Upper lobe of right lung (tissue), 1 donor: Measurements from ENCODE around the gene SCGB1D2. TPM values are rescaled to one million over a fixed set of nuclear protein-coding genes. Genes with fewer than 3 reads are reported as not detected.

Experiments
- ATAC-seq: fragments of 200-7000 bp; cut with Tn5 transposase; one replicate; pipeline ENCODE4 v1.9.1; 2020; ENCODE audit warnings: mild to moderate bottlenecking, moderate library complexity
- DNase-seq: peaks from one replicate; pipeline ENCODE4 v3.0.0-alpha.2; 2020
- H3K27ac ChIP-seq: fragments of 200-600 bp; one replicate; pipeline ENCODE4 v1.8.0; 2022
- H3K27me3 ChIP-seq: fragments of 200-600 bp; one replicate; pipeline ENCODE4 v1.8.0; 2022; ENCODE audit warnings: mild to moderate bottlenecking
- H3K36me3 ChIP-seq: fragments of 200-600 bp; one replicate; pipeline ENCODE4 v1.8.0; 2022
- H3K4me1 ChIP-seq: fragments of 200-600 bp; one replicate; pipeline ENCODE4 v1.8.0; 2022
- H3K4me3 ChIP-seq: fragments of 200-600 bp; one replicate; pipeline ENCODE4 v1.8.0; 2022; ENCODE audit warnings: mild to moderate bottlenecking
- H3K9me3 ChIP-seq: fragments of 200-600 bp; one replicate; pipeline ENCODE4 v1.8.0; 2022
- CTCF ChIP-seq: fragments of 200-600 bp; IDR thresholded peaks from one replicate; pipeline ENCODE4 v1.8.0; 2022; ENCODE audit warnings: antibody characterized with exemption
- intact Hi-C: fragments of 100-400 bp; cut with DNase I; formaldehyde crosslinking; loops from one replicate; pipeline ENCODE4 v1.11.0; 2022
- total RNA-seq: library from RNA; stranded (reverse); fragmentation: NEBNext Ultra II Directional; extraction: Animal tissue kit (Norgen Biotek cat#: 25700); gene quantifications from one replicate; pipeline ENCODE4 v1.2.1, GENCODE V29; 2021
- donor health status: DM: no; HTN: yes; CAD: no; lungs with severe emphysema.

The SCGB1D2 gene
- total RNA-seq, 1 donor from 2014 or later = not detected

- H3K9me3 ChIP-seq = peaks cover 24% of the 10 kb centered on the region
- H3K4me1 ChIP-seq = no peaks in the 10 kb centered on the region
- no peak overlapping the region for H3K27ac ChIP-seq
- no peaks in the 10 kb centered on the region for H3K27me3 ChIP-seq
- intact Hi-C loops = no loop called here
- TF ChIP-seq CTCF = no peak
- no peaks in the 10 kb centered on the region for H3K36me3 ChIP-seq
- DNase-seq = no peak
- no peak for ATAC-seq
- no peak overlapping the region for H3K4me3 ChIP-seq
Observed at GRCh38 chr11:62223095-62223494, 18.9 kb upstream of the SCGB1D2 start.

GRCh38 chr11:62233730-62234129, 8.3 kb upstream of the SCGB1D2 start:
- intact Hi-C loops = no loop called here
- TF ChIP-seq CTCF = no peak
- H3K27ac ChIP-seq = no peak overlapping the region
- ATAC-seq (no peak), DNase-seq (no peak)
- H3K36me3 ChIP-seq = no peaks in the 10 kb centered on the region
- H3K4me1 ChIP-seq = no peaks in the 10 kb centered on the region
- no peak overlapping the region for H3K4me3 ChIP-seq
- peaks cover 8% of the 10 kb centered on the region for H3K27me3 ChIP-seq
- H3K9me3 ChIP-seq = no peaks in the 10 kb centered on the region

GRCh38 chr11:62236187-62236586, 5.9 kb upstream of the SCGB1D2 start:
- Histone ChIP-seq H3K4me3 (no peak overlapping the region), H3K4me1 (no peaks in the 10 kb centered on the region), H3K27ac (no peak overlapping the region), H3K27me3 (peaks cover 9% of the 10 kb centered on the region), H3K9me3 (no peaks in the 10 kb centered on the region), H3K36me3 (no peaks in the 10 kb centered on the region)
- TF ChIP-seq CTCF = no peak
- intact Hi-C loops = no loop called here
- ATAC-seq (no peak), DNase-seq (no peak)

- no peaks in the 10 kb centered on the region for H3K4me1 ChIP-seq
- no peak for TF ChIP-seq CTCF
- no peak overlapping the region for H3K4me3 ChIP-seq
- H3K9me3 ChIP-seq = no peaks in the 10 kb centered on the region
- no peak for DNase-seq
- intact Hi-C loops = no loop called here
- ATAC-seq = no peak
- H3K36me3 ChIP-seq = no peaks in the 10 kb centered on the region
- H3K27me3 ChIP-seq = peaks cover 9% of the 10 kb centered on the region
- no peak overlapping the region for H3K27ac ChIP-seq
Observed at GRCh38 chr11:62237499-62237898, 4.5 kb upstream of the SCGB1D2 start.

GRCh38 chr11:62238151-62238550, 3.9 kb upstream of the SCGB1D2 start:
- Histone ChIP-seq H3K27ac (no peak overlapping the region), H3K36me3 (no peaks in the 10 kb centered on the region), H3K4me1 (no peaks in the 10 kb centered on the region), H3K27me3 (peaks cover 10% of the 10 kb centered on the region), H3K4me3 (no peak overlapping the region), H3K9me3 (no peaks in the 10 kb centered on the region)
- intact Hi-C loops = no loop called here
- TF ChIP-seq CTCF = no peak
- no peak for ATAC-seq
- DNase-seq = no peak

- ATAC-seq (no peak), DNase-seq (no peak)
- no peak overlapping the region for H3K4me3 ChIP-seq
- peaks cover 13% of the 10 kb centered on the region for H3K27me3 ChIP-seq
- no peaks in the 10 kb centered on the region for H3K36me3 ChIP-seq
- no peak overlapping the region for H3K27ac ChIP-seq
- H3K4me1 ChIP-seq = no peaks in the 10 kb centered on the region
- no peak for TF ChIP-seq CTCF
- H3K9me3 ChIP-seq = no peaks in the 10 kb centered on the region
- intact Hi-C loops = no loop called here
Observed at GRCh38 chr11:62241095-62241494, 944 bp upstream of the SCGB1D2 start.
